Measurements from ENCODE around the gene ATG9A. TPM values are rescaled to one million over a fixed set of nuclear protein-coding genes. Genes with fewer than 3 reads are reported as not detected.

Gene ATG9A
- total and polyA plus RNA-seq, 2 of the 8 experiments (the other 6 are each of a cell fraction or from before 2014, with no cell fraction given), result 43.6 to 66.8 TPM

GRCh38 chr2:219245899-219246230 is 16.4 kb upstream of the ATG9A start (continued):
- TF ChIP-seq CHD7 (IDR thresholded peaks at IDR 0.05; ENCODE audit: insufficient replicate concordance, low read length) (no peak), HDAC2 (IDR thresholded peaks at IDR 0.05; ENCODE audit: borderline replicate concordance in 1 of 2, low read depth in 2 of 2, low read length in 2 of 2) (no peak), SP2 (IDR thresholded peaks at IDR 0.05; ENCODE audit: low read length) (no peak), ZNF274 (IDR thresholded peaks at IDR 0.05; ENCODE audit: borderline replicate concordance, extremely low read depth, low read length) (no peak)
- TF ChIP-seq, protein P1, sequence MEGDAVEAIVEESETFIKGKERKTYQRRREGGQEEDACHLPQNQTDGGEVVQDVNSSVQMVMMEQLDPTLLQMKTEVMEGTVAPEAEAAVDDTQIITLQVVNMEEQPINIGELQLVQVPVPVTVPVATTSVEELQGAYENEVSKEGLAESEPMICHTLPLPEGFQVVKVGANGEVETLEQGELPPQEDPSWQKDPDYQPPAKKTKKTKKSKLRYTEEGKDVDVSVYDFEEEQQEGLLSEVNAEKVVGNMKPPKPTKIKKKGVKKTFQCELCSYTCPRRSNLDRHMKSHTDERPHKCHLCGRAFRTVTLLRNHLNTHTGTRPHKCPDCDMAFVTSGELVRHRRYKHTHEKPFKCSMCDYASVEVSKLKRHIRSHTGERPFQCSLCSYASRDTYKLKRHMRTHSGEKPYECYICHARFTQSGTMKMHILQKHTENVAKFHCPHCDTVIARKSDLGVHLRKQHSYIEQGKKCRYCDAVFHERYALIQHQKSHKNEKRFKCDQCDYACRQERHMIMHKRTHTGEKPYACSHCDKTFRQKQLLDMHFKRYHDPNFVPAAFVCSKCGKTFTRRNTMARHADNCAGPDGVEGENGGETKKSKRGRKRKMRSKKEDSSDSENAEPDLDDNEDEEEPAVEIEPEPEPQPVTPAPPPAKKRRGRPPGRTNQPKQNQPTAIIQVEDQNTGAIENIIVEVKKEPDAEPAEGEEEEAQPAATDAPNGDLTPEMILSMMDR (IDR thresholded peaks at IDR 0.05; ENCODE audit: control extremely low read depth in 1 of 3, insufficient read depth in 1 of 3, low read depth in 1 of 3, low read length in 3 of 3), result no peak
